Prostate gland (tissue), 2 donors: ENCODE results near the gene ACOXL. TPM values are rescaled to one million over a fixed set of nuclear protein-coding genes. Genes with fewer than 3 reads are reported as not detected.

Experiments used
- DNase-seq: peaks from one replicate; pipeline ENCODE4 v3.0.0-alpha.2; 2019; ENCODE audit warnings: low spot score
- H3K27ac ChIP-seq, 2 donors: fragments of 200-600 bp; sonication (generic); 2 replicates each; pipeline ENCODE4 v1.5.1; 2017 to 2019
- H3K27me3 ChIP-seq: fragments of 200-600 bp; sonication (generic); replicated peaks from 2 replicates; pipeline ENCODE4 v1.5.1; 2019; ENCODE audit not compliant: insufficient read depth
- H3K36me3 ChIP-seq, 2 donors: fragments of 200-600 bp; sonication (generic); 1 replicate in 1 of 2; 2 replicates in 1 of 2; pipeline versions ENCODE4 v1.5.1 to v1.8.1; 2017 to 2019
- H3K4me1 ChIP-seq: fragments of 200-600 bp; sonication (generic); replicated peaks from 2 replicates; pipeline ENCODE4 v1.5.1; 2019
- H3K4me3 ChIP-seq, 2 donors: fragments of 200-600 bp; sonication (generic); 2 replicates each; pipeline ENCODE4 v1.5.1; 2017 to 2019
- H3K9me3 ChIP-seq: fragments of 200-600 bp; sonication (generic); 2 replicates; pipeline ENCODE4 v1.5.1; 2017
- POLR2A ChIP-seq: fragments of 450-650 bp; IDR thresholded peaks from one replicate; pipeline ENCODE4 v1.6.1; 2016; ENCODE audit warnings: antibody characterized with exemption, mild to moderate bottlenecking
- POLR2AphosphoS5 ChIP-seq: sonication (generic); formaldehyde crosslinking; IDR thresholded peaks from one replicate; pipeline ENCODE4 v1.6.1; 2017; ENCODE audit warnings: antibody characterized with exemption
- WGBS: methylation state at CpG from one replicate; pipeline ENCODE4 v1.1.5; 2018; 5-methylcytosine and 5-hydroxymethylcytosine counted together
- intact Hi-C: fragments of 100-400 bp; cut with DNase I; formaldehyde crosslinking; loops from one replicate; pipeline ENCODE4 v1.14.2; 2022
- total RNA-seq, 2 donors: library from RNA; depleted of rRNA; stranded (reverse); fragments of >200 nt; gene quantifications; one replicate each; pipeline ENCODE4 v1.1.0, GENCODE V29; 2016
- TF ChIP-seq, protein P1 (sequence below), 4 experiments: fragments of 200-600 bp in 2 of 4; fragments of 450-650 bp in 2 of 4; sonication (generic) in 2 of 4; IDR thresholded peaks; 1 replicate in 3 of 4; 2 replicates in 1 of 4; pipeline ENCODE4 v1.5.1; 2016 to 2019; ENCODE audit warnings: antibody characterized with exemption in 4 of 4, mild to moderate bottlenecking in 2 of 4, moderate library complexity in 2 of 4

Gene ACOXL
- total RNA-seq, 2 donors from 2014 or later, result 8.0 to 8.3 TPM

DNA sequence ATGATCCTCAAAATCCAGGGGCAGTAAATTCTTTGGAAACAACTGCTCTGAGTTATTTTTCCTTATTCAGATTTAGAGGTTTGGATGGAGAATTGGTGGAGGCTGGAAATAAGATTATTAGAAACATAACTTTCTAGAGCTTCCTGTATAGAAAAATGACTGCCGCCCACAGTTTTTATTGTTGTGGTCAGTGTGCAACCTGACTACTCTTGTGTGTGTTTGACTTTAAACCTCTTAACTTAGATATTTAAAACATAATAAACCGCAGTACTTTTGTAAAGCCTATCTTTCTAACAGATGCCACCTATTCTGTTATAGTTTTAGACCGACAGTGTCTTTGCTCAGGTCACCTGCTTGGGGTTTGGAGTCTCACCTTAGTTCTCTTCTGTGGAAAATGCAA lies 272.9 kb downstream of the ACOXL start:
- no peaks in the 10 kb centered on the region for H3K36me3 ChIP-seq
- no peak for DNase-seq
- H3K27ac ChIP-seq, result no peak overlapping the region
- intact Hi-C loops, result no loop called here
- no peak for TF ChIP-seq POLR2A
- TF ChIP-seq, protein P1, sequence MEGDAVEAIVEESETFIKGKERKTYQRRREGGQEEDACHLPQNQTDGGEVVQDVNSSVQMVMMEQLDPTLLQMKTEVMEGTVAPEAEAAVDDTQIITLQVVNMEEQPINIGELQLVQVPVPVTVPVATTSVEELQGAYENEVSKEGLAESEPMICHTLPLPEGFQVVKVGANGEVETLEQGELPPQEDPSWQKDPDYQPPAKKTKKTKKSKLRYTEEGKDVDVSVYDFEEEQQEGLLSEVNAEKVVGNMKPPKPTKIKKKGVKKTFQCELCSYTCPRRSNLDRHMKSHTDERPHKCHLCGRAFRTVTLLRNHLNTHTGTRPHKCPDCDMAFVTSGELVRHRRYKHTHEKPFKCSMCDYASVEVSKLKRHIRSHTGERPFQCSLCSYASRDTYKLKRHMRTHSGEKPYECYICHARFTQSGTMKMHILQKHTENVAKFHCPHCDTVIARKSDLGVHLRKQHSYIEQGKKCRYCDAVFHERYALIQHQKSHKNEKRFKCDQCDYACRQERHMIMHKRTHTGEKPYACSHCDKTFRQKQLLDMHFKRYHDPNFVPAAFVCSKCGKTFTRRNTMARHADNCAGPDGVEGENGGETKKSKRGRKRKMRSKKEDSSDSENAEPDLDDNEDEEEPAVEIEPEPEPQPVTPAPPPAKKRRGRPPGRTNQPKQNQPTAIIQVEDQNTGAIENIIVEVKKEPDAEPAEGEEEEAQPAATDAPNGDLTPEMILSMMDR (IDR thresholded peaks at IDR 0.05), result no peak
- WGBS, result 76% methylated on average over 3 of the region's 3 CpGs
- H3K9me3 ChIP-seq, result no peaks in the 10 kb centered on the region
- H3K27me3 ChIP-seq, result no peaks in the 10 kb centered on the region
- H3K4me3 ChIP-seq, result no peak overlapping the region
- H3K4me1 ChIP-seq, result no peaks in the 10 kb centered on the region

DNA sequence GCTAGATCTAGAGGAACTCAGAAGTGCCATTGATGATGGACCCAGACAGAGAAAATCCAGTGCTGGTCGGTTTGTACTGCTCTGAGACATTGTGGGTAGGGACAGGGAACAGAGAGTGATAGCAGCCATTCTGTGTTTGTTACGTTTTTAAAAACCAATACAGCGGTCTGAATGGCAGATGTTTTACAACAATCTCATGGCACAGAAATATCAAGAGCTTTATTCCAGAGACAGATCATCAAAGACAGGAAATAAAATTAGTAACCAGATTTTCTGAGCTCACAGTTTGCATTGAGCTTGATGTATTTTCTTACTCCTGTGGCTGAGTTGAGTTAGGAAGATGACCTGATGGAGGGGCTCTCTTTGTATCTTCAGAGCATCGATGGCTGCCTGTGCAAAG lies 273.4 kb downstream of the ACOXL start:
- H3K4me1 ChIP-seq, result no peaks in the 10 kb centered on the region
- WGBS, result 92% methylated on average over 4 of the region's 4 CpGs
- intact Hi-C loops, result no loop called here

DNA sequence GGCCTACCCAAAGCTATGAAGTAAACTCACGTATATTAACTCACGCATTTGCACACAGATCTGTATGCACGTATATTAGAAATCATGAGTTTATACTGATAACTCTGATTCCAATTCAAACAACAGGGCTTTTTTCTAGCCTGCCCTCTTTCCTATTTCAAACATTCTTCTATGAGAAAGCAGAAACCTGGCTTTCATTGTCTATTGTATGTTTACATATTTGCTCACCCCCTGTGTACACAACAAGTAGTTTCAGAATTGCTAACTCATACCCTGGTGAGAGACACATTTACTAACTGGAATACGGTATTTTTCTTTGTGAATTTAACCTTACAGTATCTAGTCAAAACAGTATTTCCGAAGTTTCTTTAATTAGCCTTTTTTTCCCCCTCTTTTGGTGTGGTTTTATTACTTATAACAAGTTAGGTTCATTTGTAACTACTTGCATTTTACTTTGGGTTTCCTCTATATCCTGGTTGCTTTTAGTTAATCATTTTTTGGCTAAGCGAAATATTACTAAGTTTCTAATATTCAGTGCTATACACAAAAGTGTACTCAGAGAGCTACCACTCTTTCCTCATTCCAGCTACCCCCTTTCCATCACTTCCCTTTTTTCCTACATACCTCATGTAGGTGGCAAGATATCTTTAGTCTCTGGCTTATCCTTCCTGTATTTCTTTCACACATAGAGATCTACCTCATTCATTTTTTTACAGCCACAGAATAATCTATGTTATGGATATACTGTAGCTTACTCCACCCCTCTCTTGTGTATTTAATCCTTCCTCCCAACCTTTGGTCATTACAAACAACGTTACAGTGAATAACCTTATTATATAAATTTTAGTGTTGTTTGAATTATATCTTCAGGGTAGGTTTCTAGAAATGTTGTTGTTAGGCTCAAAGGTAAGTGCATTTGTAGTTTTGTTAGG lies 275.6 kb downstream of the ACOXL start:
- no peak overlapping the region for H3K27ac ChIP-seq
- intact Hi-C loops, result no loop called here
- no peaks in the 10 kb centered on the region for H3K27me3 ChIP-seq
- DNase-seq, result no peak
- no peaks in the 10 kb centered on the region for H3K4me1 ChIP-seq
- H3K9me3 ChIP-seq, result no peaks in the 10 kb centered on the region
- WGBS, result 64% methylated on average over 7 of the region's 7 CpGs
- no peak overlapping the region for H3K4me3 ChIP-seq
- no peaks in the 10 kb centered on the region for H3K36me3 ChIP-seq
- TF ChIP-seq POLR2A (no peak), POLR2AphosphoS5 (no peak)
- TF ChIP-seq, protein P1 (IDR thresholded peaks at IDR 0.05), result no peak

More for the DNA sequence above, 273.4 kb downstream of the ACOXL start:
- Histone ChIP-seq H3K9me3 (no peaks in the 10 kb centered on the region), H3K36me3 (no peaks in the 10 kb centered on the region), H3K27ac (no peak overlapping the region), H3K27me3 (no peaks in the 10 kb centered on the region), H3K4me3 (no peak overlapping the region)
- TF ChIP-seq, protein P1 (IDR thresholded peaks at IDR 0.05), result no peak
- TF ChIP-seq POLR2AphosphoS5, result no peak
- TF ChIP-seq POLR2A, result no peak
- no peak for DNase-seq

DNA sequence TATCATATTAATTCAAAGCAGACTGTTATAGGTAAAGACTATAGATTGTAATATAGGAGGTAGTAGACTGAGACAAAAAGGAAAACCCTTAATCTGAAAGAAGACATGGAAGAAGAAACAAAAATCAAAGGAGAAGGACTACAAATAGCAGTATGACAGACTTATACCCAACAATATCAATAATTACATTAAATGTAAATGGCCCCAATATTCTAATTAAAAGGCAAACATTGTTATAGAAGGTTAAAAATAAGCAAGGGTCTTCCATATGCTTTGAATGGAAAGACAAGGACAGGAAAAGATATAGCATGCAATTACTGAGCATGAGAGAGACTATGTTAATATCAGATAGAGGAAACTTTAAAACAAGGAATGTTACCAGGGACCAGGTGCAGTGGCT lies 278.8 kb downstream of the ACOXL start:
- DNase-seq, result no peak
- no peaks in the 10 kb centered on the region for H3K4me1 ChIP-seq
- H3K4me3 ChIP-seq, result no peak overlapping the region
- H3K36me3 ChIP-seq, result no peaks in the 10 kb centered on the region
- no peaks in the 10 kb centered on the region for H3K9me3 ChIP-seq
- TF ChIP-seq POLR2AphosphoS5 (no peak), POLR2A (no peak)
- TF ChIP-seq, protein P1 (IDR thresholded peaks at IDR 0.05), result no peak
- intact Hi-C loops, result no loop called here
- H3K27ac ChIP-seq, result no peak overlapping the region
- H3K27me3 ChIP-seq, result no peaks in the 10 kb centered on the region
